ENCODE results near the gene JUNB. TPM values are rescaled to one million over a fixed set of nuclear protein-coding genes. Genes with fewer than 3 reads are reported as not detected.

Gene JUNB
- total and polyA plus RNA-seq, 2 of the 13 experiments (the other 11 are each of a cell fraction or from before 2014, with no cell fraction given) = 7.7 to 8.2 TPM

GRCh38 chr19:12748489-12748888, 42.8 kb upstream of the JUNB start:
- DNase-seq (ENCODE audit: low spot score) (no peak), ATAC-seq (no peak), FAIRE-seq (no peak)
- TF ChIP-seq AGO2 (optimal IDR thresholded peaks at IDR 0.05; ENCODE audit: low read depth, low read length) (peak; percentile 78), ERF (CRISPR knock-in tag; IDR thresholded peaks at IDR 0.05) (no peak), TSC22D2 (CRISPR knock-in tag; IDR thresholded peaks at IDR 0.05; ENCODE audit: borderline replicate concordance) (no peak), NR2F1 (CRISPR knock-in tag; IDR thresholded peaks at IDR 0.05) (no peak), KLF16 (CRISPR knock-in tag; IDR thresholded peaks at IDR 0.05) (no peak), THRA (CRISPR knock-in tag; IDR thresholded peaks at IDR 0.05; ENCODE audit: borderline replicate concordance) (no peak), REST (IDR thresholded peaks at IDR 0.05; ENCODE audit: borderline replicate concordance in 1 of 2, low read depth in 1 of 2, low read length in 2 of 2) (no peak)
- in situ Hi-C loops (cut with HindIII; ENCODE audit: extremely low pct_ligation_motif_present, low pct_unique_long_range_greater_than_20kb) (no loop called here), intact Hi-C loops (cut with micrococcal nuclease; ENCODE audit: unreplicated experiment) (no loop called here)
- Histone ChIP-seq H4K20me1 (ENCODE audit: insufficient read depth, low read length) (no peaks in the 10 kb centered on the region), H3K36me3 (replicated peaks in 1 of 2; ENCODE audit: control insufficient read depth in 1 of 2, insufficient read depth in 2 of 2, low read length in 2 of 2) (peaks cover 13 to 33% of the 10 kb centered on the region in 2 experiments), H3K4me3 (replicated peaks in 1 of 3; ENCODE audit: insufficient read depth in 1 of 3, low read depth in 2 of 3, low read length in 3 of 3) (no peak overlapping the region), H3K9me3 (ENCODE audit: low read length) (peaks cover 8% of the 10 kb centered on the region), H3K27me3 (ENCODE audit: control insufficient read depth in 1 of 2, insufficient read depth in 2 of 2, low read length in 2 of 2) (peaks cover 2 to 31% of the 10 kb centered on the region in 2 experiments; a peak in 4 of 5 replicates), H3K27ac (ENCODE audit: extremely low read length, insufficient read depth, low read length) (no peak overlapping the region), H3K79me2 (ENCODE audit: insufficient read depth, low read length) (no peaks in the 10 kb centered on the region), H3K4me2 (ENCODE audit: low read depth, low read length) (no peak overlapping the region), H2AFZ (ENCODE audit: low read length) (no peak overlapping the region), H3K9ac (ENCODE audit: insufficient read depth, low read depth, low read length) (no peak overlapping the region), H3K4me1 (ENCODE audit: insufficient read depth, low read length) (peaks cover 20% of the 10 kb centered on the region)
- 100% methylated on average over 2 of the region's 6 CpGs for WGBS (ENCODE audit: low lambda C conversion rate)
- ChIA-PET POLR2A (no interaction called here), CTCF (ENCODE audit: low intra/inter-chr PET ratio, low total read pairs) (no interaction called here)
- no TSS peak for BruUV-seq (replicated peaks)

Data from HepG2 (cell line).